Lung (tissue), 12 donors: ENCODE data around the gene ADTRP. TPM values are rescaled to one million over a fixed set of nuclear protein-coding genes. Genes with fewer than 3 reads are reported as not detected.

Source experiments
- ATAC-seq: fragments of 200-7000 bp; cut with Tn5 transposase; one replicate; pipeline ENCODE4 v1.9.1; 2020; ENCODE audit warnings: moderate number of reproducible peaks; ENCODE audit not compliant: insufficient read depth, low FRiP score
- DNase-seq, 3 donors: peaks; one replicate each; pipeline ENCODE4 v3.0.0-alpha.2; 2013 to 2017
- H3K27ac ChIP-seq, 2 donors: one replicate each; pipeline ENCODE4 v1.5.1; 2013; ENCODE audit warnings: mild to moderate bottlenecking in 2 of 2, moderate library complexity in 2 of 2, control low read depth in 1 of 2, inconsistent platforms in 1 of 2, low read depth in 1 of 2, low read length in 1 of 2
- H3K27me3 ChIP-seq, 3 donors: one replicate each; pipeline ENCODE4 v1.5.1; 2013; ENCODE audit warnings: low read length in 2 of 3; ENCODE audit not compliant: control insufficient read depth in 3 of 3, insufficient read depth in 3 of 3
- H3K36me3 ChIP-seq, 4 donors: one replicate each; pipeline ENCODE4 v1.5.1; 2013; ENCODE audit warnings: low read length in 4 of 4, mild to moderate bottlenecking in 1 of 4, moderate library complexity in 1 of 4; ENCODE audit not compliant: control insufficient read depth in 4 of 4, insufficient read depth in 4 of 4
- H3K4me1 ChIP-seq, 5 donors: one replicate each; pipeline ENCODE4 v1.5.1; 2013; ENCODE audit warnings: low read length in 5 of 5, mild to moderate bottlenecking in 2 of 5, moderate library complexity in 1 of 5; ENCODE audit not compliant: control insufficient read depth in 5 of 5, insufficient read depth in 5 of 5
- H3K4me3 ChIP-seq: one replicate; pipeline ENCODE4 v1.5.1; 2013; ENCODE audit warnings: mild to moderate bottlenecking, control low read depth, moderate library complexity
- H3K9ac ChIP-seq, 2 donors: one replicate each; pipeline ENCODE4 v1.5.1; 2013; ENCODE audit warnings: low read length in 2 of 2, control low read depth in 1 of 2; ENCODE audit not compliant: insufficient read depth in 1 of 2
- H3K9me3 ChIP-seq, 4 donors: one replicate each; pipeline ENCODE4 v1.5.1; 2013; ENCODE audit warnings: low read length in 3 of 4, mild to moderate bottlenecking in 1 of 4, moderate library complexity in 1 of 4; ENCODE audit not compliant: control insufficient read depth in 4 of 4, insufficient read depth in 3 of 4
- WGBS, 2 donors: extraction: QIAGEN DNeasy Blood & Tissue Kit; methylation state at CpG; one replicate each; pipeline ENCODE4 v1.1.7; 2013; 5-methylcytosine and 5-hydroxymethylcytosine counted together
- polyA plus RNA-seq, 2 donors: library from polyadenylated mRNA; stranded (reverse); fragments of 200-250 nt; gene quantifications; one replicate each; pipeline ENCODE4 v1.2.1, GENCODE V29; 2013
- total RNA-seq, 2 donors: library from RNA; depleted of rRNA in 1 of 2; stranded (reverse); fragments of >200 nt in 1 of 2; gene quantifications; one replicate each; pipeline ENCODE4 v1.2.1, GENCODE V29; 2014 to 2021
- TF ChIP-seq, protein P1 (sequence below): IDR thresholded peaks from 2 replicates; pipeline ENCODE4 v1.5.1; 2012; ENCODE audit warnings: mild to moderate bottlenecking; ENCODE audit errors: control extremely low read depth, extremely low read depth
- donor health status: control.
- donor health status: control.
- donor health status: Bipolar disorder and iron deficiency.
- donor health status: healthy.
- donor health status: DM: yes; HTN: yes; CAD: no.

ADTRP gene
- total and polyA plus RNA-seq, 4 donors, result 3.9 to 8.0 (median 5.7) TPM

GRCh38 chr6:11774426-11774825 lies 4.2 kb downstream of the ADTRP start:
- H3K4me1 ChIP-seq, result peaks cover 0 to 9% (median 4%) of the 10 kb centered on the region in 5 donors
- no peak for DNase-seq
- no peak overlapping the region for H3K9ac ChIP-seq
- 51 to 60% methylated on average over 4 of the region's 4 CpGs for WGBS, 2 donors
- no peaks in the 10 kb centered on the region for H3K36me3 ChIP-seq
- H3K9me3 ChIP-seq, result no peaks in the 10 kb centered on the region
- no peak overlapping the region for H3K4me3 ChIP-seq
- no peaks in the 10 kb centered on the region for H3K27me3 ChIP-seq
- no peak for ATAC-seq
- no peak overlapping the region for H3K27ac ChIP-seq
- TF ChIP-seq, protein P1, sequence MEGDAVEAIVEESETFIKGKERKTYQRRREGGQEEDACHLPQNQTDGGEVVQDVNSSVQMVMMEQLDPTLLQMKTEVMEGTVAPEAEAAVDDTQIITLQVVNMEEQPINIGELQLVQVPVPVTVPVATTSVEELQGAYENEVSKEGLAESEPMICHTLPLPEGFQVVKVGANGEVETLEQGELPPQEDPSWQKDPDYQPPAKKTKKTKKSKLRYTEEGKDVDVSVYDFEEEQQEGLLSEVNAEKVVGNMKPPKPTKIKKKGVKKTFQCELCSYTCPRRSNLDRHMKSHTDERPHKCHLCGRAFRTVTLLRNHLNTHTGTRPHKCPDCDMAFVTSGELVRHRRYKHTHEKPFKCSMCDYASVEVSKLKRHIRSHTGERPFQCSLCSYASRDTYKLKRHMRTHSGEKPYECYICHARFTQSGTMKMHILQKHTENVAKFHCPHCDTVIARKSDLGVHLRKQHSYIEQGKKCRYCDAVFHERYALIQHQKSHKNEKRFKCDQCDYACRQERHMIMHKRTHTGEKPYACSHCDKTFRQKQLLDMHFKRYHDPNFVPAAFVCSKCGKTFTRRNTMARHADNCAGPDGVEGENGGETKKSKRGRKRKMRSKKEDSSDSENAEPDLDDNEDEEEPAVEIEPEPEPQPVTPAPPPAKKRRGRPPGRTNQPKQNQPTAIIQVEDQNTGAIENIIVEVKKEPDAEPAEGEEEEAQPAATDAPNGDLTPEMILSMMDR, result no peak

DNA sequence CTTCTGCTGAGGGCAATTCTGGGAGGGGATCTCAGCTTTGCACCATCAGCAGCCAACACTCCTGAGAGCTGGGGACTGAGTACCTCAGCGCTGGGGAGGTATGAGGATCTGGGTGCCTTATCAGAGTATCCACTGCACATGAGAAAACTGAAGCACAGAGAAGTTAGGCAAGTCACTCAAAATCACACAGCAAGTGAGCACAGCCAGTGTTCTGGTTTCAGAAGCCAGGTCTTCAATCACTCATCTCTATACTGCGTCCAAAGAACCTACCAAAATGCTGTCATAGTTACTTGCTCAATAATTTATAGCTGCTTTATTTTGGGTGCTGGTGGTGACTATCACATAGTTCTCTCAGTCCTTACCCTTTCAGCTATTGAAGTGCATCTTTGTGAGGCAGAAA lies 5.0 kb downstream of the ADTRP start:
- no peaks in the 10 kb centered on the region for H3K27me3 ChIP-seq
- ATAC-seq (no peak), DNase-seq (no peak)
- no peak overlapping the region for H3K4me3 ChIP-seq
- H3K27ac ChIP-seq, result no peak overlapping the region
- WGBS, 2 donors, result 95 to 100% methylated on average over 2 of the region's 2 CpGs
- no peak overlapping the region for H3K9ac ChIP-seq
- no peaks in the 10 kb centered on the region for H3K9me3 ChIP-seq
- TF ChIP-seq, protein P1, result no peak
- H3K36me3 ChIP-seq, result no peaks in the 10 kb centered on the region
- peaks cover 0 to 9% (median 4%) of the 10 kb centered on the region in 5 donors for H3K4me1 ChIP-seq

DNA sequence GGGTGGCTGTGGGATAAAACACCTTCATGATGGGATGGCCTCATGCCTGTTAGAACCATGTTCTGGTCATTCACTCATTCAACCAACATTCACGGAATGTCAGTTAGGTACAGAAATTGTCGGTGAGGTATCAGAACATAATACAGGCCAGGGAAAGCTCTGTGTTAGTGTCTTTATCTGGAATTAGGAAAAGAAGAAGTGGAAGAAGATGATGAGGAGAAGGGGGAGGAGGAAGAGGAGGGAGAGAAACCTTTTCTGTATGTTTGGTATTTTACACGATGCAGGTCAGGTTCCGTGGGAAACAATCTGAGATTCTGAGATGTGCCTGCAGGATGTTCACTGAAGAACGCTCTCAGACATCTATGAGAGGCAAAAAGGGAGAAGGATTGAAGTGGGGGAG lies 5.6 kb downstream of the ADTRP start:
- no peak overlapping the region for H3K9ac ChIP-seq
- no peaks in the 10 kb centered on the region for H3K36me3 ChIP-seq
- TF ChIP-seq, protein P1, result no peak
- no peaks in the 10 kb centered on the region for H3K9me3 ChIP-seq
- H3K27me3 ChIP-seq, result no peaks in the 10 kb centered on the region
- WGBS, 2 donors, result 93% methylated on average over 5 of the region's 5 CpGs
- no peak overlapping the region for H3K4me3 ChIP-seq
- peaks cover 0 to 9% (median 4%) of the 10 kb centered on the region in 5 donors for H3K4me1 ChIP-seq
- no peak overlapping the region for H3K27ac ChIP-seq
- DNase-seq (no peak), ATAC-seq (no peak)
